Testis (tissue), 5 donors: ENCODE results near the gene NRCAM. TPM values are rescaled to one million over a fixed set of nuclear protein-coding genes. Genes with fewer than 3 reads are reported as not detected.
"Not testable (repeated sequence)": the region's sequence is repeated elsewhere in the genome, so short reads cannot be mapped to it uniquely, and the experiment has no call there.

ENCODE experiments used
- DNase-seq: peaks from one replicate; pipeline ENCODE4 v3.0.0-alpha.2; 2019
- H3K27ac ChIP-seq, 2 donors: fragments of 200-600 bp; sonication (generic); one replicate each; pipeline ENCODE4 v1.5.1; 2019
- H3K27me3 ChIP-seq: fragments of 200-600 bp; sonication (generic); one replicate; pipeline ENCODE4 v1.5.1; 2019
- H3K36me3 ChIP-seq: fragments of 200-600 bp; sonication (generic); one replicate; pipeline ENCODE4 v1.5.1; 2017; ENCODE audit warnings: low read depth; ENCODE audit errors: missing control alignments
- H3K4me1 ChIP-seq: fragments of 200-600 bp; sonication (generic); one replicate; pipeline ENCODE4 v1.5.1; 2019
- H3K4me3 ChIP-seq, 2 donors: fragments of 200-600 bp; sonication (generic); one replicate each; pipeline ENCODE4 v1.5.1; 2017 to 2019
- H3K9me3 ChIP-seq: fragments of 200-600 bp; sonication (generic); one replicate; pipeline ENCODE4 v1.5.1; 2017
- CTCF ChIP-seq, 3 experiments: fragments of 450-650 bp in 2 of 3; fragments of 200-600 bp in 1 of 3; sonication (generic) in 1 of 3; IDR thresholded peaks; one replicate each; pipeline ENCODE4 v1.5.1; 2016 to 2019; ENCODE audit warnings: antibody characterized with exemption in 3 of 3, mild to moderate bottlenecking in 2 of 3, moderate library complexity in 1 of 3
- POLR2A ChIP-seq: fragments of 450-650 bp; IDR thresholded peaks from one replicate; pipeline ENCODE4 v1.6.1; 2017; ENCODE audit warnings: antibody characterized with exemption, mild to moderate bottlenecking, moderate library complexity
- WGBS, 2 donors: methylation state at CpG; one replicate each; pipeline ENCODE4 v1.1.5; 2018; 5-methylcytosine and 5-hydroxymethylcytosine counted together
- intact Hi-C: fragments of 100-400 bp; cut with DNase I; formaldehyde crosslinking; loops from one replicate; pipeline ENCODE4 v1.15.1; 2023; ENCODE audit warnings: low total_unique reads
- long read RNA-seq, 2 donors: transcript quantifications; one replicate each; lab custom pipeline, GENCODE V29; 2026
- polyA plus RNA-seq: library from polyadenylated mRNA; stranded (reverse); fragments of 350-450 nt; fragmentation: Illumina TruSeq; extraction: RNeasy Lipid Tissue Mini Kit (QIAGEN cat#74804); gene quantifications from one replicate; pipeline ENCODE4 v1.2.3, GENCODE V29; 2014; ENCODE audit warnings: low read depth, low replicate concordance; ENCODE audit not compliant: insufficient read depth
- total RNA-seq, 2 donors: library from RNA; depleted of rRNA; stranded (reverse); fragments of >200 nt; gene quantifications; one replicate each; pipeline ENCODE4 v1.2.3, GENCODE V29; 2016

NRCAM gene
- total RNA-seq = 1 to 10 TPM; 7.4 to 7.6 TPM
- 11.4 TPM for polyA plus RNA-seq
- long read RNA-seq, donor 1, full-length matches to known transcripts = 1 of 1 reads
- long read RNA-seq, donor 1, partial matches to known transcripts = 0 of 1 reads
- long read RNA-seq, donor 1, other reads (novel, unspliced or antisense) = 0 of 1 reads
- long read RNA-seq, donor 2, partial matches to known transcripts = 0 of 1 reads
- long read RNA-seq, donor 2, other reads (novel, unspliced or antisense) = 0 of 1 reads

GRCh38 chr7:108455998-108456677 lies at the start of gene NRCAM:
NRCAM (minus strand) TSS chr7:108456436; CDS start chr7:108240064, 216,372 bp downstream.
- H3K36me3 ChIP-seq = no peaks in the 10 kb centered on the region
- H3K27ac ChIP-seq = peak within 1 kb of the TSS in 1 of 2 donors; percentile 45
- no peaks in the 10 kb centered on the region for H3K27me3 ChIP-seq
- peaks cover 4% of the 10 kb centered on the region for H3K4me1 ChIP-seq
- TF ChIP-seq CTCF (IDR thresholded peaks at IDR 0.05) (no peak), POLR2A (no peak)
- WGBS, 2 donors = 0% methylated on average over 19 to 52 of the region's 81 CpGs
- H3K4me3 ChIP-seq = peak within 1 kb of the TSS; percentile 42 to 64
- intact Hi-C loops = no loop called here
- peak; percentile 70 for DNase-seq
- H3K9me3 ChIP-seq = no peaks in the 10 kb centered on the region

- H3K27ac ChIP-seq, H3K9me3 ChIP-seq, DNase-seq, H3K36me3 ChIP-seq, H3K27me3 ChIP-seq, H3K4me1 ChIP-seq, intact Hi-C loops, H3K4me3 ChIP-seq: not testable (repeated sequence)
- WGBS, 2 donors = 94 to 96% methylated on average over 3 of the region's 3 CpGs
These were observed 48.3 kb upstream of the NRCAM start for GRCh38 chr7:108504576-108504975.

- intact Hi-C loops = no loop called here
- Histone ChIP-seq H3K4me3 (no peak overlapping the region), H3K27me3 (no peaks in the 10 kb centered on the region), H3K27ac (no peak overlapping the region), H3K36me3 (no peaks in the 10 kb centered on the region), H3K9me3 (no peaks in the 10 kb centered on the region), H3K4me1 (no peaks in the 10 kb centered on the region)
- WGBS, 2 donors = 86 to 89% methylated on average over 5 of the region's 5 CpGs
- no peak for TF ChIP-seq CTCF (IDR thresholded peaks at IDR 0.05)
- no peak for TF ChIP-seq POLR2A
- DNase-seq = no peak
These were observed 47.1 kb upstream of the NRCAM start for GRCh38 chr7:108503112-108504026.

GRCh38 chr7:108499566-108499965 lies 43.3 kb upstream of the NRCAM start:
- 84 to 92% methylated on average over 1 of the region's 1 CpG for WGBS, 2 donors
- TF ChIP-seq POLR2A (no peak), CTCF (IDR thresholded peaks at IDR 0.05) (no peak)
- Histone ChIP-seq H3K27me3 (no peaks in the 10 kb centered on the region), H3K4me3 (no peak overlapping the region), H3K36me3 (no peaks in the 10 kb centered on the region), H3K9me3 (no peaks in the 10 kb centered on the region), H3K27ac (no peak overlapping the region), H3K4me1 (no peaks in the 10 kb centered on the region)
- intact Hi-C loops = loop anchor here (10.0 kb wide), 1 partner anchor 315 kb away; no protein-coding TSS in a partner anchor
- no peak for DNase-seq

GRCh38 chr7:108498481-108498880 lies 42.2 kb upstream of the NRCAM start:
- intact Hi-C loops = loop anchor here (10.0 kb wide), 1 partner anchor 314 kb away; no protein-coding TSS in a partner anchor
- Histone ChIP-seq H3K4me3 (no peak overlapping the region), H3K27ac (no peak overlapping the region), H3K27me3 (no peaks in the 10 kb centered on the region), H3K4me1 (no peaks in the 10 kb centered on the region), H3K36me3 (no peaks in the 10 kb centered on the region), H3K9me3 (no peaks in the 10 kb centered on the region)
- WGBS, 2 donors = 88 to 90% methylated on average over 6 of the region's 6 CpGs
- DNase-seq = no peak
- TF ChIP-seq CTCF (IDR thresholded peaks at IDR 0.05) (no peak), POLR2A (no peak)
